Activated naive CD8-positive, alpha-beta T cell treated with anti-CD3 and anti-CD28 coated beads, Interleukin-2, amount 50 U/mL, for 24 hours (primary cell): ENCODE data around the gene CYP27A1.

Experiments used
- ATAC-seq: fragments of 150-1000 bp; cut with Tn5 transposase; one replicate; pipeline ENCODE4 v1.10.0; 2021
- DNase-seq: peaks from one replicate; pipeline ENCODE4 v3.0.0; 2021
- H3K27ac Mint-ChIP-seq: one replicate; pipeline ENCODE4 v1.8.0; 2021; ENCODE audit warnings: mild to moderate bottlenecking, mixed read lengths
- H3K27me3 Mint-ChIP-seq: one replicate; pipeline ENCODE4 v1.8.0; 2021; ENCODE audit warnings: mixed read lengths
- H3K36me3 Mint-ChIP-seq: one replicate; pipeline ENCODE4 v1.8.0; 2021; ENCODE audit warnings: low read depth, mixed read lengths
- H3K4me1 Mint-ChIP-seq: one replicate; pipeline ENCODE4 v1.8.0; 2021; ENCODE audit warnings: mixed read lengths
- H3K4me3 Mint-ChIP-seq: one replicate; pipeline ENCODE4 v1.8.0; 2021; ENCODE audit warnings: mild to moderate bottlenecking, moderate library complexity, mixed read lengths
- H3K9me3 Mint-ChIP-seq: one replicate; pipeline ENCODE4 v1.8.0; 2021; ENCODE audit warnings: mixed read lengths

CYP27A1 gene

DNA sequence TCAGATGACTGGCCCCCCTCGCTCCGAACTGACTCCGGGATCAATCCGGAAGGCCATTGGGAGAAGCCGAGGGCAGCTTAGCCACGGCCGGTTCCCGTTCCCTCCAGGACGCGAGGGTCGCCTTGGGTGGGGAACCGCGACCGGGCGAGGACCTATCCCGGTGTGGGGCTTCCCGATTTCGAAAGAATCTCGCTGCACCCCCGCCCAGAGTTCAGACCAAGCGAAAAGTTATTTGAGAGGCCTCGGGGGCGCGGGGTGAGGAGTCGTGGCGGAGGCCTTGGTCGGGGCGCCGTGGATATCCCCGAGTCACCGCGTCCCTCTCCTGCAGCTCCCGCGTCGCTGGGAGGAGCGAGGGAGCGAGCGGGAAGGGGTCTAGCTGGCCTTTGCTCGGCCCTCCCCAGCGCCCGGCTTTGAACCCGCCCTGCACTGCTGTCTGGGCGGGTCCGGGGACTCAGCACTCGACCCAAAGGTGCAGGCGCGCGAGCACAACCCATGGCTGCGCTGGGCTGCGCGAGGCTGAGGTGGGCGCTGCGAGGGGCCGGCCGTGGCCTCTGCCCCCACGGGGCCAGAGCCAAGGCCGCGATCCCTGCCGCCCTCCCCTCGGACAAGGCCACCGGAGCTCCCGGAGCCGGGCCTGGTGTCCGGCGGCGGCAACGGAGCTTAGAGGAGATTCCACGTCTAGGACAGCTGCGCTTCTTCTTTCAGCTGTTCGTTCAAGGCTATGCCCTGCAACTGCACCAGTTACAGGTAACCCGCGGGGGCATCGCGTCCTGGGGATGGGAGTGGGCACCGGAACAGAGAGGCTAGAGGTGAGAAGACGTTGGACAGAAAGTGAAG, at the start of gene CYP27A1:
CYP27A1 (plus strand) TSS at position 457 of the 837 bp plus-strand sequence; CDS start at position 493, 36 bp downstream.
- H3K27ac Mint-ChIP-seq = no peak within 1 kb of the TSS
- ATAC-seq (peak; percentile 15), DNase-seq (peak; percentile 10)
- H3K4me1 Mint-ChIP-seq = peaks cover 4% of the 10 kb centered on the region
- H3K27me3 Mint-ChIP-seq = peaks cover 45% of the 10 kb centered on the region
- no peak within 1 kb of the TSS for H3K4me3 Mint-ChIP-seq
- peaks cover 10% of the 10 kb centered on the region for H3K36me3 Mint-ChIP-seq
- peaks cover 13% of the 10 kb centered on the region for H3K9me3 Mint-ChIP-seq

GRCh38 chr2:218732761-218733158, 49.2 kb upstream of the CYP27A1 start:
- Mint-ChIP-seq H3K9me3 (peaks cover 2% of the 10 kb centered on the region), H3K27me3 (no peaks in the 10 kb centered on the region), H3K36me3 (peaks cover 30% of the 10 kb centered on the region), H3K4me3 (no peak overlapping the region), H3K27ac (no peak overlapping the region), H3K4me1 (peaks cover 18% of the 10 kb centered on the region)
- DNase-seq (no peak), ATAC-seq (no peak)

- ATAC-seq (peak; percentile 94), DNase-seq (peak; percentile 14)
- H3K27ac Mint-ChIP-seq = no peak overlapping the region
- H3K9me3 Mint-ChIP-seq = no peaks in the 10 kb centered on the region
- H3K27me3 Mint-ChIP-seq = no peaks in the 10 kb centered on the region
- H3K4me3 Mint-ChIP-seq = no peak overlapping the region
- H3K4me1 Mint-ChIP-seq = peaks cover 17% of the 10 kb centered on the region
- peaks cover 33% of the 10 kb centered on the region for H3K36me3 Mint-ChIP-seq
Observed at GRCh38 chr2:218733171-218734021, 48.6 kb upstream of the CYP27A1 start.

DNA sequence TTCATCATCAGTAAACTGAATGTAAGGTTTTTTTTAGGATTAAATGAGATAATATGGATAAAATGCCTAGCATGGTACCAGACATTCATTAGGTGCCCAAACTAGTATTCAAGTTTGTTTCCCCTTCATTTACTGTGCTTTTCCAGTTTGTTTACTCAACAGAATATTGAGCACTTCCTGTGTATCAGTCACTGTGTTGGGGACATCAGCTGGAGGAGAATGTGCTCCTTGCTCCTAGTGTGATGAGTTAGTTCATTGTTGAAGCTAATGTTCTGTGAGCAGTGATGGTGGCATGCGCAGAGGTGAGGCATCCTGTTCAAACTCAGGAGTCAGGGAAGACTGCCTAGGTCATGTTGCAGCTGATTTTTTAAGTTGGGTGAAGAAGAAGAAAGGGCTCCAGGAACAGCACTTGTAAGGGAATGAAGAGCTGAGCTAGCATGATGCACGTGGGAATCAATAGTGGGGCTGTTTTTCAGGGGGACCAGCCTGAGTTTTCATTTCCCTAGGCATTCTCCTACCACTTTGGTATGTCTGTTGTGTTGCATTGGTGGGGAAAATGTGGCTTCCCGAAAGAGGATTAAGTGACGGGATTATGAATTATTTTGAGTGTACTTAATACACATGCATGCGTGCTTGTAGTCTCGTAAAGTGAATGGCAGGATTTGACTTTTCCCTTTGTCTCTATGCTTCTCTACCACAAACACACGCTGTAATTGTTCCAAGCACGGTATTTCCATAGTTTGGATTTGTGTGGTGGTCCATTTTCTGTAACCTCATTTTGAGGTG, 47.6 kb upstream of the CYP27A1 start:
- ATAC-seq (no peak), DNase-seq (no peak)
- Mint-ChIP-seq H3K27me3 (no peaks in the 10 kb centered on the region), H3K36me3 (peaks cover 30% of the 10 kb centered on the region), H3K27ac (no peak overlapping the region), H3K9me3 (no peaks in the 10 kb centered on the region), H3K4me1 (peaks cover 17% of the 10 kb centered on the region), H3K4me3 (no peak overlapping the region)

GRCh38 chr2:218736531-218736930, 45.4 kb upstream of the CYP27A1 start:
- no peaks in the 10 kb centered on the region for H3K27me3 Mint-ChIP-seq

GRCh38 chr2:218743068-218743467, 38.9 kb upstream of the CYP27A1 start:
- H3K27me3 Mint-ChIP-seq = no peaks in the 10 kb centered on the region
- peaks cover 20% of the 10 kb centered on the region for H3K4me1 Mint-ChIP-seq
- H3K4me3 Mint-ChIP-seq = no peak overlapping the region
- peak; percentile 52 for ATAC-seq
- DNase-seq = no peak
- H3K27ac Mint-ChIP-seq = no peak overlapping the region
- peaks cover 48% of the 10 kb centered on the region for H3K36me3 Mint-ChIP-seq
- H3K9me3 Mint-ChIP-seq = no peaks in the 10 kb centered on the region

More at GRCh38 chr2:218736531-218736930, 45.4 kb upstream of the CYP27A1 start:
- no peak overlapping the region for H3K27ac Mint-ChIP-seq
- peaks cover 15% of the 10 kb centered on the region for H3K4me1 Mint-ChIP-seq
- no peaks in the 10 kb centered on the region for H3K9me3 Mint-ChIP-seq
- H3K4me3 Mint-ChIP-seq = no peak overlapping the region
- H3K36me3 Mint-ChIP-seq = peaks cover 32% of the 10 kb centered on the region
- ATAC-seq (no peak), DNase-seq (no peak)

DNA sequence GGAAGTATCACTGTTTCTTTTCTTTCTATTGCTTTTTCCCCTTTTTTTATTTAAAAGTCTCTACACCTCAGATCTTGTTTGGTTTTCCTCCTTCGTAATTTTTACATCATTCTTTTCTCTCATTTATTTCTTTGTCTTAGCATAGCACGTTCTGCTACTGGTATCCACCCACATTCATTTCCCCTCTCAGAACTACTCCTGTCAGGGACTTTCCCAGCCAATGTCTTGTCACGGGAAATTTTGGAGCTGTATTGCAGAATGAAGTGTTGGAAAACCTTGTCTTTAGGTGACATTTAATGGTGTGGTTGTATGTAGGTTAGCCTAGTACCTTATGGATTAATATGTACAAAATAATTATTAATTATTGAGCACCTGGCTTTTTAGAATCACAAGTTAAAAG, 37.3 kb upstream of the CYP27A1 start:
- ATAC-seq = peak; percentile 56
- H3K9me3 Mint-ChIP-seq = no peaks in the 10 kb centered on the region
- no peak for DNase-seq
- H3K36me3 Mint-ChIP-seq = peaks cover 50% of the 10 kb centered on the region
- H3K4me3 Mint-ChIP-seq = no peak overlapping the region
- H3K27ac Mint-ChIP-seq = peak overlapping the region; percentile 26
- no peaks in the 10 kb centered on the region for H3K27me3 Mint-ChIP-seq
- peaks cover 20% of the 10 kb centered on the region for H3K4me1 Mint-ChIP-seq

GRCh38 chr2:218745160-218745558, 36.8 kb upstream of the CYP27A1 start:
- no peaks in the 10 kb centered on the region for H3K9me3 Mint-ChIP-seq
- peak overlapping the region; percentile 79 for H3K27ac Mint-ChIP-seq
- ATAC-seq (no peak), DNase-seq (no peak)
- no peaks in the 10 kb centered on the region for H3K27me3 Mint-ChIP-seq
- H3K36me3 Mint-ChIP-seq = peaks cover 51% of the 10 kb centered on the region
- H3K4me3 Mint-ChIP-seq = no peak overlapping the region
- H3K4me1 Mint-ChIP-seq = peaks cover 20% of the 10 kb centered on the region

- DNase-seq = no peak
- Mint-ChIP-seq H3K9me3 (no peaks in the 10 kb centered on the region), H3K27ac (peak overlapping the region; percentile 79), H3K4me1 (peaks cover 20% of the 10 kb centered on the region), H3K27me3 (no peaks in the 10 kb centered on the region), H3K4me3 (no peak overlapping the region), H3K36me3 (peaks cover 51% of the 10 kb centered on the region)
- no peak for ATAC-seq
Observed at GRCh38 chr2:218745559-218746469, 36.1 kb upstream of the CYP27A1 start.

DNA sequence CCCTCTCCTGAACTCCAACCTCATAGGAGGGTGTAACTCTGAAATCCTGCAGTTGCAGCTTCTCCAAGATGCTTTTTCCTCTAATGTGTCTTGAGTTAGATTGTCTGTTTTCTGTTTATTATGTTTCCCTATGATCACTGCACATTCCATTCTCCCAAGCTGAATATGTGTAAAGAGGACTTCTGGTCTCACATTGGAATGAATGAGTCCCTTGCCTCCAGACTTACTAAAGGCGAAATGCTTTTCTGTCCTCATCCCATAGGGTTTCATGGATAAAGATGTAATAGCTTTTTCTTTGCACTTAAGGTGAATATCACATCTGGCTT, 35.5 kb upstream of the CYP27A1 start:
- Mint-ChIP-seq H3K4me1 (peaks cover 20% of the 10 kb centered on the region), H3K9me3 (no peaks in the 10 kb centered on the region), H3K27me3 (no peaks in the 10 kb centered on the region), H3K36me3 (peaks cover 54% of the 10 kb centered on the region), H3K4me3 (no peak overlapping the region), H3K27ac (no peak overlapping the region)
- DNase-seq (no peak), ATAC-seq (no peak)

GRCh38 chr2:218746960-218747359, 35.0 kb upstream of the CYP27A1 start:
- H3K4me3 Mint-ChIP-seq = no peak overlapping the region
- H3K9me3 Mint-ChIP-seq = no peaks in the 10 kb centered on the region
- DNase-seq (no peak), ATAC-seq (no peak)
- H3K27me3 Mint-ChIP-seq = no peaks in the 10 kb centered on the region
- H3K4me1 Mint-ChIP-seq = peaks cover 20% of the 10 kb centered on the region
- H3K36me3 Mint-ChIP-seq = peaks cover 56% of the 10 kb centered on the region
- no peak overlapping the region for H3K27ac Mint-ChIP-seq

DNA sequence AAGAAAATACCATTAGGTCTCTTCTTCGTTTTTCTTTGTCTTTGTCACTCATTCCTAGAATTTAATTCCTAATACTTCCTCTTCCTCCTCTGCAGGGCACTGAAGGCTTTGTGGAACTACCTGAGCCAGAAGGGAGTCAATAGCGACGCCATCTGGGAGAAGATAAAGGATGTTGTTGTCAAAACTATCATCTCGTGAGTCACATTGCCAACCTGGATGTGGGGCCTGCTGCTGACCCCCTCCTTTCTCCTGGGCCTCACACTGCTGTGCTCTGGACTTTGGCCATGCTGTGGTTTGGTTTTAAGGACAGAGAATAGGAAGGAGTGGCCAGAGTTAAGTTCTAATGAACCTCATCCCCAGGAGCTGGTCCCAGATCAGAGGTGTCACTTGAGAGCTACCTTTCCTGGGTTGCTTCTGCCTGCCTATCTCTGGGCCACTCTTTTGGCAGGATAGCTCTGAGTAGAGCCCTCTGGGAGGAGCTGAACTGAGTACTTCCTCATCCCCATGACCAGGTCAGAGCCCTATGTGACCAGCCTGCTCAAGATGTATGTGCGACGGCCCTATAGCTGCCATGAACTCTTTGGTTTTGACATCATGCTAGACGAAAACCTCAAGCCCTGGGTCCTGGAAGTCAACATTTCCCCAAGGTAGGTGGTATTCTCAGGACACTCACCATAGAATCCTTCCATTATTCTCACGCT, 33.1 kb upstream of the CYP27A1 start:
- H3K4me1 Mint-ChIP-seq = peaks cover 14% of the 10 kb centered on the region
- ATAC-seq = no peak
- no peak overlapping the region for H3K27ac Mint-ChIP-seq
- H3K27me3 Mint-ChIP-seq = no peaks in the 10 kb centered on the region
- H3K9me3 Mint-ChIP-seq = no peaks in the 10 kb centered on the region
- DNase-seq = no peak
- H3K36me3 Mint-ChIP-seq = peaks cover 66% of the 10 kb centered on the region
- H3K4me3 Mint-ChIP-seq = no peak overlapping the region

- Mint-ChIP-seq H3K27ac (no peak overlapping the region), H3K9me3 (no peaks in the 10 kb centered on the region), H3K4me1 (no peaks in the 10 kb centered on the region), H3K27me3 (no peaks in the 10 kb centered on the region), H3K36me3 (peaks cover 50% of the 10 kb centered on the region), H3K4me3 (no peak overlapping the region)
- ATAC-seq = no peak
- DNase-seq = no peak
Observed at GRCh38 chr2:218754201-218754600, 27.7 kb upstream of the CYP27A1 start.
